Caco-2 (cell line): ENCODE data around the gene EPHA2. TPM values are rescaled to one million over a fixed set of nuclear protein-coding genes. Genes with fewer than 3 reads are reported as not detected.
A peak's percentile ranks its signal among the peaks of the same experiment; 100 is the strongest.

Experiments used
- BruUV-seq: library from RNA; stranded (reverse); fragments of 400-500 nt; replicated peaks from 2 replicates; lab custom pipeline; 2021; lab: Mats Ljungman, UMichigan
- CTCF ChIA-PET: fragments of 300-600 bp; sonication (Branson Sonifier 250); formaldehyde crosslinking; loops from one replicate; lab custom pipeline; 2022; ENCODE audit warnings: antibody characterized with exemption; lab: Charles Lee
- POLR2A ChIA-PET: fragments of 300-600 bp; sonication (Branson Sonifier 250); formaldehyde crosslinking; loops from one replicate; lab custom pipeline; 2022; ENCODE audit warnings: antibody characterized with exemption; lab: Charles Lee
- DNase-seq, 2 experiments: peaks; one replicate each; pipeline versions ENCODE4 v3.0.0 to v3.0.0-alpha.2; 2020 to 2022
- H3K27me3 ChIP-seq: replicated peaks from 2 replicates; pipeline ENCODE4 v1.6.0; 2011; ENCODE audit warnings: low read length; ENCODE audit not compliant: control insufficient read depth, insufficient read depth
- H3K36me3 ChIP-seq: 2 replicates; pipeline ENCODE4 v1.5.1; 2011; ENCODE audit warnings: low read length; ENCODE audit not compliant: control insufficient read depth, insufficient read depth
- H3K4me1 ChIP-seq: fragments of 250-450 bp; sonication (Bioruptor Pico); 2 replicates; pipeline ENCODE4 v1.5.1; 2020; ENCODE audit warnings: mild to moderate bottlenecking
- H3K4me3 ChIP-seq: 2 replicates; pipeline ENCODE4 v1.5.1; 2011; ENCODE audit warnings: low read depth, mild to moderate bottlenecking, control low read depth, low read length
- H3K9me3 ChIP-seq: fragments of 250-450 bp; sonication (Bioruptor Pico); 2 replicates; pipeline ENCODE4 v1.5.1; 2020; ENCODE audit warnings: mild to moderate bottlenecking, moderate library complexity
- H3K27ac Mint-ChIP-seq: one replicate; pipeline ENCODE4 v1.8.0; 2022; ENCODE audit warnings: mixed read lengths; ENCODE audit not compliant: unreplicated experiment
- H3K27me3 Mint-ChIP-seq: one replicate; pipeline ENCODE4 v1.8.0; 2022; ENCODE audit warnings: mixed read lengths; ENCODE audit not compliant: insufficient read depth, unreplicated experiment
- H3K36me3 Mint-ChIP-seq: one replicate; pipeline ENCODE4 v1.8.0; 2022; ENCODE audit warnings: mild to moderate bottlenecking, mixed read lengths; ENCODE audit not compliant: insufficient read depth, unreplicated experiment
- H3K4me1 Mint-ChIP-seq: one replicate; pipeline ENCODE4 v1.8.0; 2022; ENCODE audit warnings: low read depth, mixed read lengths; ENCODE audit not compliant: unreplicated experiment
- H3K4me3 Mint-ChIP-seq: one replicate; pipeline ENCODE4 v1.8.0; 2022; ENCODE audit warnings: mild to moderate bottlenecking, moderate library complexity, mixed read lengths; ENCODE audit not compliant: unreplicated experiment
- H3K9me3 Mint-ChIP-seq: one replicate; pipeline ENCODE4 v1.8.0; 2022; ENCODE audit warnings: mixed read lengths; ENCODE audit not compliant: unreplicated experiment
- CTCF ChIP-seq, 2 experiments: fragments of 200-600 bp in 1 of 2; IDR thresholded peaks; 1 replicate in 1 of 2; 2 replicates in 1 of 2; pipeline versions ENCODE4 v1.5.1 to v1.8.0; 2011 to 2022; ENCODE audit warnings: antibody characterized with exemption in 1 of 2, control low read depth in 1 of 2, inconsistent platforms in 1 of 2, low read depth in 1 of 2, low read length in 1 of 2, mild to moderate bottlenecking in 1 of 2, moderate library complexity in 1 of 2; ENCODE audit not compliant: insufficient read depth in 1 of 2, severe bottlenecking in 1 of 2, unreplicated experiment in 1 of 2
- intact Hi-C: fragments of 100-400 bp; cut with micrococcal nuclease; formaldehyde crosslinking; loops from one replicate; pipeline ENCODE4 v1.10.0; 2022; ENCODE audit not compliant: unreplicated experiment
- total RNA-seq: library from RNA; stranded (reverse); gene quantifications from 2 replicates; pipeline ENCODE4 v1.2.3, GENCODE V29; 2022

The EPHA2 gene
- total RNA-seq, 1 experiment from 2014 or later = 31.2 TPM

GRCh38 chr1:16112596-16113555, 43.0 kb downstream of the EPHA2 start:
- Mint-ChIP-seq H3K4me3 (no peak overlapping the region), H3K27ac (no peak overlapping the region), H3K9me3 (peaks cover 5% of the 10 kb centered on the region), H3K4me1 (no peaks in the 10 kb centered on the region), H3K27me3 (no peaks in the 10 kb centered on the region), H3K36me3 (no peaks in the 10 kb centered on the region)
- Histone ChIP-seq H3K36me3 (no peaks in the 10 kb centered on the region), H3K27me3 (no peaks in the 10 kb centered on the region), H3K9me3 (peaks cover 8% of the 10 kb centered on the region; the same call in 1 of the 2 replicates), H3K4me3 (no peak overlapping the region), H3K4me1 (peaks cover 8% of the 10 kb centered on the region; the same call in 1 of the 2 replicates)
- peak; percentile 30 to 52 for DNase-seq
- no peak for TF ChIP-seq CTCF (IDR thresholded peaks at IDR 0.05; ENCODE audit: insufficient read depth in 1 of 2, low read depth in 1 of 2, low read length in 1 of 2, severe bottlenecking in 1 of 2, unreplicated experiment in 1 of 2)
- ChIA-PET CTCF (interaction anchor here (1.1 kb wide), 2 partner anchors 30 to 40 kb away, joined by 3 to 4 read pairs; partner anchors contain the start of gene FAM131C), POLR2A (no interaction called here)
- intact Hi-C loops = loop anchor here (2.0 kb wide), 1 partner anchor 30 kb away; no protein-coding TSS in a partner anchor
- no TSS peak for BruUV-seq

GRCh38 chr1:16111771-16112595, 43.9 kb downstream of the EPHA2 start:
- peak in 1 of 2 experiments; percentile 27 for DNase-seq
- Histone ChIP-seq H3K36me3 (no peaks in the 10 kb centered on the region), H3K27me3 (no peaks in the 10 kb centered on the region), H3K9me3 (peaks cover 8% of the 10 kb centered on the region; the same call in 1 of the 2 replicates), H3K4me1 (peaks cover 8% of the 10 kb centered on the region; the same call in 1 of the 2 replicates), H3K4me3 (no peak overlapping the region)
- ChIA-PET CTCF (interaction anchor here (1.1 kb wide), 1 partner anchor 39 kb away, joined by 4 read pairs; the partner anchor contains the start of gene FAM131C), POLR2A (interaction anchor here (0.7 kb wide), 1 partner anchor 42 kb away, joined by 3 read pairs; no protein-coding TSS in a partner anchor)
- no TSS peak for BruUV-seq
- TF ChIP-seq CTCF (IDR thresholded peaks at IDR 0.05; ENCODE audit: insufficient read depth in 1 of 2, low read depth in 1 of 2, low read length in 1 of 2, severe bottlenecking in 1 of 2, unreplicated experiment in 1 of 2) = no peak
- H3K4me1 Mint-ChIP-seq = no peaks in the 10 kb centered on the region
- H3K36me3 Mint-ChIP-seq = no peaks in the 10 kb centered on the region
- H3K9me3 Mint-ChIP-seq = peaks cover 9% of the 10 kb centered on the region
- H3K4me3 Mint-ChIP-seq = no peak overlapping the region
- no peak overlapping the region for H3K27ac Mint-ChIP-seq
- intact Hi-C loops = loop anchor here (2.0 kb wide), 1 partner anchor 29 kb away; no protein-coding TSS in a partner anchor
- no peaks in the 10 kb centered on the region for H3K27me3 Mint-ChIP-seq
